SK-N-MC (cell line): ENCODE measurements around the gene C17orf75.
"Not testable (repeated sequence)": the region's sequence is repeated elsewhere in the genome, so short reads cannot be mapped to it uniquely, and the experiment has no call there.

ENCODE experiments used
- DNase-seq: peaks from one replicate; pipeline ENCODE4 v3.0.0-alpha.2; 2011; ENCODE audit warnings: low read depth, low spot score
- H3K27ac ChIP-seq: fragments of 200-600 bp; sonication (generic); 2 replicates; pipeline ENCODE4 v1.5.1; 2016; ENCODE audit warnings: mixed run types
- H3K36me3 ChIP-seq: fragments of 200-600 bp; sonication (generic); 2 replicates; pipeline ENCODE4 v1.6.1; 2017; ENCODE audit warnings: antibody characterized with exemption, low read length, mixed read lengths; ENCODE audit not compliant: insufficient read depth
- H3K4me3 ChIP-seq: fragments of 200-600 bp; sonication (generic); 2 replicates; pipeline ENCODE4 v1.5.1; 2016
- H3K9ac ChIP-seq: fragments of 200-600 bp; sonication (generic); 2 replicates; pipeline ENCODE4 v1.8.0; 2017; ENCODE audit warnings: mixed run types, mixed read lengths; ENCODE audit not compliant: insufficient read length
- H3K9me3 ChIP-seq: fragments of 200-600 bp; sonication (generic); 2 replicates; pipeline ENCODE4 v1.6.1; 2017; ENCODE audit warnings: low read depth, mild to moderate bottlenecking, antibody characterized with exemption, low read length, moderate library complexity, mixed read lengths
- EZH2 ChIP-seq: fragments of 200-600 bp; sonication (generic); IDR thresholded peaks from one replicate; pipeline ENCODE4 v1.6.1; 2017; ENCODE audit warnings: antibody characterized with exemption
- FOXP2 ChIP-seq: optimal IDR thresholded peaks from 2 replicates; pipeline ENCODE3; 2011; ENCODE audit warnings: mild to moderate bottlenecking, moderate library complexity; ENCODE audit not compliant: insufficient read depth; ENCODE audit errors: extremely low read length, control extremely low read depth
- POLR2AphosphoS5 ChIP-seq: IDR thresholded peaks from 2 replicates; pipeline ENCODE4 v1.6.1; 2012; ENCODE audit warnings: mild to moderate bottlenecking, low read depth, low read length, borderline replicate concordance

C17orf75 gene

GRCh38 chr17:32319548-32319905 is 22.4 kb downstream of the C17orf75 start:
- TF ChIP-seq EZH2, result no peak
- TF ChIP-seq FOXP2, result no peak
- no peak for TF ChIP-seq POLR2AphosphoS5
- no peak overlapping the region for H3K9ac ChIP-seq
- no peaks in the 10 kb centered on the region for H3K36me3 ChIP-seq
- no peaks in the 10 kb centered on the region for H3K9me3 ChIP-seq
- no peak overlapping the region for H3K4me3 ChIP-seq
- no peak overlapping the region for H3K27ac ChIP-seq
- DNase-seq, result no peak

GRCh38 chr17:32318071-32318470 is 23.9 kb downstream of the C17orf75 start:
- TF ChIP-seq EZH2 (no peak), POLR2AphosphoS5 (no peak), FOXP2 (no peak)
- no peak overlapping the region for H3K4me3 ChIP-seq
- no peak overlapping the region for H3K27ac ChIP-seq
- no peaks in the 10 kb centered on the region for H3K9me3 ChIP-seq
- no peaks in the 10 kb centered on the region for H3K36me3 ChIP-seq
- no peak for DNase-seq
- H3K9ac ChIP-seq, result no peak overlapping the region

GRCh38 chr17:32317353-32317752 is 24.6 kb downstream of the C17orf75 start:
- Histone ChIP-seq H3K9me3 (no peaks in the 10 kb centered on the region), H3K4me3 (no peak overlapping the region), H3K9ac (no peak overlapping the region), H3K36me3 (no peaks in the 10 kb centered on the region), H3K27ac (no peak overlapping the region)
- no peak for DNase-seq
- no peak for TF ChIP-seq FOXP2
- no peak for TF ChIP-seq POLR2AphosphoS5
- TF ChIP-seq EZH2, result no peak

- H3K27ac ChIP-seq, H3K36me3 ChIP-seq, DNase-seq, H3K9ac ChIP-seq, H3K9me3 ChIP-seq, H3K4me3 ChIP-seq: not testable (repeated sequence)
These were observed 25.3 kb downstream of the C17orf75 start for GRCh38 chr17:32316653-32317052.

GRCh38 chr17:32315171-32315570 is 26.8 kb downstream of the C17orf75 start:
- no peaks in the 10 kb centered on the region for H3K9me3 ChIP-seq
- H3K36me3 ChIP-seq, result no peaks in the 10 kb centered on the region
- no peak overlapping the region for H3K4me3 ChIP-seq
- DNase-seq, result no peak
- H3K9ac ChIP-seq, result no peak overlapping the region
- TF ChIP-seq EZH2 (no peak), FOXP2 (no peak), POLR2AphosphoS5 (no peak)
- H3K27ac ChIP-seq, result no peak overlapping the region

GRCh38 chr17:32314636-32315035 is 27.3 kb downstream of the C17orf75 start:
- Histone ChIP-seq H3K27ac (no peak overlapping the region), H3K4me3 (no peak overlapping the region), H3K9ac (no peak overlapping the region), H3K9me3 (no peaks in the 10 kb centered on the region), H3K36me3 (no peaks in the 10 kb centered on the region)
- no peak for TF ChIP-seq FOXP2
- no peak for TF ChIP-seq POLR2AphosphoS5
- TF ChIP-seq EZH2, result no peak
- no peak for DNase-seq

- no peak overlapping the region for H3K27ac ChIP-seq
- H3K9ac ChIP-seq, result no peak overlapping the region
- TF ChIP-seq EZH2, result no peak
- no peak for TF ChIP-seq POLR2AphosphoS5
- no peak for TF ChIP-seq FOXP2
- H3K4me3 ChIP-seq, result peak overlapping the region; percentile 53; the same call in 1 of the 2 replicates
- no peaks in the 10 kb centered on the region for H3K9me3 ChIP-seq
- H3K36me3 ChIP-seq, result no peaks in the 10 kb centered on the region
- no peak for DNase-seq
These were observed 30.9 kb downstream of the C17orf75 start for GRCh38 chr17:32311028-32311536.

- H3K27ac ChIP-seq, result no peak overlapping the region
- H3K36me3 ChIP-seq, result no peaks in the 10 kb centered on the region
- no peak for DNase-seq
- TF ChIP-seq POLR2AphosphoS5 (no peak), FOXP2 (no peak), EZH2 (no peak)
- no peak overlapping the region for H3K4me3 ChIP-seq
- H3K9me3 ChIP-seq, result no peaks in the 10 kb centered on the region
- no peak overlapping the region for H3K9ac ChIP-seq
These were observed 34.3 kb downstream of the C17orf75 start for GRCh38 chr17:32307658-32308057.

- no peaks in the 10 kb centered on the region for H3K36me3 ChIP-seq
- TF ChIP-seq FOXP2 (no peak), POLR2AphosphoS5 (no peak), EZH2 (no peak)
These were observed 36.9 kb downstream of the C17orf75 start for GRCh38 chr17:32305049-32305448.

More at GRCh38 chr17:32305049-32305448, 36.9 kb downstream of the C17orf75 start:
- H3K4me3 ChIP-seq, result no peak overlapping the region
- no peak overlapping the region for H3K9ac ChIP-seq
- no peaks in the 10 kb centered on the region for H3K9me3 ChIP-seq
- no peak overlapping the region for H3K27ac ChIP-seq
- DNase-seq, result no peak
